ENCODE measurements around the gene CCIN. TPM values are rescaled to one million over a fixed set of nuclear protein-coding genes. Genes with fewer than 3 reads are reported as not detected.

CCIN gene
- total RNA-seq, 4 donors from 2014 or later, result 0.65 to 2.5 (median 0.95) TPM; not detected in 1

DNA sequence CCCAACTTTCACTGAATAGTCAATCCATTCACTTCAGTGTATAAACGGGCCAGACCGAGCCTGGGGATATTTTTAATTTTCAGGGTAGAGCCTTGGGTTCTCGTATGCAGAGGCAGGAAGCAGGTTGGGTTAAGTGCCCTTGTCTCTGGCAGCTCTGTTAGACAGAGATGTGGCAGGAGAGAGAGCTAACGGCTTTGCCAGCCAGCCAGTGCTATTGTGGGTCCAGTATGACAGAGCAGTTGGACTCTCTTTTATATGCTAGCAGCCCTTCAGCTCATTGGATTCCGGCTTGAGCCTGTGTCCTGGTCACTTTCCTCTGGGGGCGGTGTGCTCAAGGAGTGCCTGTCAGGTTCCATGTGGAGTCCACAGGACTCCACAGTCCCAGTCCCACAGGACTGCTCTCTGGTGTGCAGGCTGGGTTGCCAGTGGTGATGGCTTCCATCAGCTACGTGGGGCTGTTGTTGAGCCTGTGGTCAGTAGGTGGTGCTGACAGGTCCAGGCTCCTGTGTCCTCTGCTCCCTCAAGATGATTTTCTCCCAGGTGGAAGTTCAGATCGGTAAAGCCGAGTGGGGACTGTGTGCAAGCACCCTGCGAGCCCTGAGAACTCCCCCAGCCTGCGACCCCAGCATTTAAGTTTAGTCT is 35.8 kb downstream of the CCIN start:
- ATAC-seq (ENCODE audit: low FRiP score) (no peak), DNase-seq (ENCODE audit: low spot score) (no peak)
- TF ChIP-seq, protein P1, sequence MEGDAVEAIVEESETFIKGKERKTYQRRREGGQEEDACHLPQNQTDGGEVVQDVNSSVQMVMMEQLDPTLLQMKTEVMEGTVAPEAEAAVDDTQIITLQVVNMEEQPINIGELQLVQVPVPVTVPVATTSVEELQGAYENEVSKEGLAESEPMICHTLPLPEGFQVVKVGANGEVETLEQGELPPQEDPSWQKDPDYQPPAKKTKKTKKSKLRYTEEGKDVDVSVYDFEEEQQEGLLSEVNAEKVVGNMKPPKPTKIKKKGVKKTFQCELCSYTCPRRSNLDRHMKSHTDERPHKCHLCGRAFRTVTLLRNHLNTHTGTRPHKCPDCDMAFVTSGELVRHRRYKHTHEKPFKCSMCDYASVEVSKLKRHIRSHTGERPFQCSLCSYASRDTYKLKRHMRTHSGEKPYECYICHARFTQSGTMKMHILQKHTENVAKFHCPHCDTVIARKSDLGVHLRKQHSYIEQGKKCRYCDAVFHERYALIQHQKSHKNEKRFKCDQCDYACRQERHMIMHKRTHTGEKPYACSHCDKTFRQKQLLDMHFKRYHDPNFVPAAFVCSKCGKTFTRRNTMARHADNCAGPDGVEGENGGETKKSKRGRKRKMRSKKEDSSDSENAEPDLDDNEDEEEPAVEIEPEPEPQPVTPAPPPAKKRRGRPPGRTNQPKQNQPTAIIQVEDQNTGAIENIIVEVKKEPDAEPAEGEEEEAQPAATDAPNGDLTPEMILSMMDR (IDR thresholded peaks at IDR 0.05), result no peak

DNA sequence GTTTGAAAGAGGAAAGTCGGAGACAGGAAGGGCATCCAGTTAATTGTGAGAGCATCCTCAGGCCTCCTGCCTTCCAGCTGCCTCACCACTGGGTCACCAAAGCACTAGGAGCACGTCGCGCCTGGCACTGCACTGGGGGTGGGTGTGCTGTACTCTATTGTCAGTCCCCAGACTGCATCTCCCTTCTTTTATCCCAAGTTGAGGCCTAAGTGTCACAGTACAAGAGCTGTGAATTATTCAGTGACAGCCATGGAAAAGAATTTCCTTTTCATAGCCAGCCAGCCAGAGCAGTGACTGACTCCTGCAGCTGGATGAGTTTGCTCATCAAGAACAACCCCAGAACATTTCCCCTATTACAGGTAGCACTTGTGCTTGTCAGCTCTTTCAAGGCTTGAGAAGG is 37.8 kb downstream of the CCIN start:
- DNase-seq (ENCODE audit: low spot score) (no peak), ATAC-seq (ENCODE audit: low FRiP score) (peak; percentile 30)
- TF ChIP-seq, protein P1 (IDR thresholded peaks at IDR 0.05), result no peak

DNA sequence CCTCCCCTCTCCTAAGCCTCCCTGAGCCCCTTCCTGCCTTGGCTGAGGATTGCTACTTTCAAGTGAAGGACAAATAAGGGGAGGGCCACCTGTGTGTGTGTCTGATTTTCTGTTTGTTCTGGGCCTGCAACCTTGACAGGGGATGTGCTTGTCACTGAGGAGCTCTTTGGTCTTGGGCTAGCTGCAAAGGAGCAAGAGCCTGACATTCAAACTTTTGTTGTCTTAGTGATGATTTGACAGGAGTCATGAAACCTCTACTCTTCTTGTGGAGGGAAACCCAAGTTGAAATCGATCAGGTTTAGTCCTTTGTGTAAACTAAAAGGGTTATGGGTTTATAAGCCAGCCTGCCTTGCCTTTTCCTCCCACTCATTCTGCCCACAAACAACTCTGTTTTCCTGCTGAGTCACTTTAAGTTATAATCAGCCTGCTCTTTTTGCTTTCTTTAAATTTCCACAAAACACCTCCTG is 38.4 kb downstream of the CCIN start:
- TF ChIP-seq, protein P1 (IDR thresholded peaks at IDR 0.05), result no peak
- no peak for DNase-seq (ENCODE audit: low spot score)
- ATAC-seq (ENCODE audit: low FRiP score), result no peak

DNA sequence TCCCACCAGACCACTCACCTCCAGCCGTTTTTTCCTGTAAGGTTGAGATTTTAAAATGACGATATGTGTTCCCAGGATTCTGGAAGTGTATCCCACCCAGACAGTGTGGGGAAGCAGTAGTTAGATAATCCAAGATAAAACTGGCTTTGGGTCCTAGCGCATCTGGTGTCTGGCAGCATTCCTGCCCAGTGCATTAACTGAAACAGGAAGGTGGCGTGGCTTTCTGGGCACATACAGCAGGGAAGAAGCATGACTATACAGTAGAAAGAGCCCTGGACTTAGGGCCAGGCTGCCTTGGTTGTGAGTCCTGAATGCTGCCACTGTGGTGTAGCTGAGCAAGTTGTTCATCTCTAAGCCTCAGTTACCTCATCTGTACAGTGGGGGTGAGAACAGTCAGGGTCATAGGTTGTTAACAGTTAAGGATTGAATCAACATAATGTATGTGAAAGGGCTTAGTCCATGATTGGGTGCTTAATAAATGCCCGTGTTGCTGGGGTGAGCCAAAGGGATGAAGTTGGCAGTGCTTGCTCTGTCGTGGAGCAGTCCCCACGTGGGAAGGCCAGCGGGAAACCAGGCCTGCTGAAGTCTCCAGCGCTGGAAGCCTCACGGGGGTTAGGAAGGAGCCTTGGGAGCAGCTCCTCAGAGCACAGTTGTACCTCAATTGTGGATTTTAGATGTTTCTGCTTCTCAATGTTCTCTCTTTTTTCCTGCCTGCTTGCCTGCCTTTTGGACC is 39.5 kb downstream of the CCIN start:
- TF ChIP-seq, protein P1 (IDR thresholded peaks at IDR 0.05), result no peak
- no peak for DNase-seq (ENCODE audit: low spot score)
- ATAC-seq (ENCODE audit: low FRiP score), result no peak

DNA sequence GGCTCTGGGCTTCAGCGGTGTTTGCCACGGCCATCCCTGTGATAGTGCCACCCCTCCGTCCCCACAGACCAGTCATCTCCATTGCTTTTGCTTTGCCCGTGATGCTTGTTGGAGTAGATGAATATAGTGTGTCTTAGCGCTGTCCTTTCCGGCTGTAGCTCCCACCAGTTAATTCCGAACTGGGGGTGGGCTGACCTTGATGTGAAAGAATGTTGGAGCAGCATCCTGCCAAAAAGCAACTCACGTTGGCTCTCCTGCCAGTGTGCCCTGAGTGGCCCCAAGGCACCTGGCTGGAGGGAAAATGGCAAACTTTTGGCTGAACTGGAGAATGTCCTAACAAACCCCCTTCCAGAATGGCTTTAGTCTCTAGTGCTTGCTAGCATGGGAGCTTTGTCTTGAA is 41.5 kb downstream of the CCIN start:
- no peak for DNase-seq (ENCODE audit: low spot score)
- TF ChIP-seq, protein P1 (IDR thresholded peaks at IDR 0.05), result no peak
- no peak for ATAC-seq (ENCODE audit: low FRiP score)

DNA sequence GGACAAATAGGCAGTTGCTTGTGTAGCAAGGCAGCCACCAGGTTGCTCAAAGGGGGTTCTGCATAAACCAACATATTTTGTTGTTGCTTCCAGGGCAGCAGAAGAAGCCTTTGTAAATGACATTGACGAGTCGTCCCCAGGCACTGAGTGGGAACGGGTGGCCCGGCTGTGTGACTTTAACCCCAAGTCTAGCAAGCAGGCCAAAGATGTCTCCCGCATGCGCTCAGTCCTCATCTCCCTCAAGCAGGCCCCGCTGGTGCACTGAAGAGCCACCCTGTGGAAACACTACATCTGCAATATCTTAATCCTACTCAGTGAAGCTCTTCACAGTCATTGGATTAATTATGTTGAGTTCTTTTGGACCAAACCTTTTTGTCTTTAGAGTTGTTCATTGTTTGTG is 42.3 kb downstream of the CCIN start:
- DNase-seq (ENCODE audit: low spot score) (no peak), ATAC-seq (ENCODE audit: low FRiP score) (no peak)
- TF ChIP-seq, protein P1 (IDR thresholded peaks at IDR 0.05), result no peak

DNA sequence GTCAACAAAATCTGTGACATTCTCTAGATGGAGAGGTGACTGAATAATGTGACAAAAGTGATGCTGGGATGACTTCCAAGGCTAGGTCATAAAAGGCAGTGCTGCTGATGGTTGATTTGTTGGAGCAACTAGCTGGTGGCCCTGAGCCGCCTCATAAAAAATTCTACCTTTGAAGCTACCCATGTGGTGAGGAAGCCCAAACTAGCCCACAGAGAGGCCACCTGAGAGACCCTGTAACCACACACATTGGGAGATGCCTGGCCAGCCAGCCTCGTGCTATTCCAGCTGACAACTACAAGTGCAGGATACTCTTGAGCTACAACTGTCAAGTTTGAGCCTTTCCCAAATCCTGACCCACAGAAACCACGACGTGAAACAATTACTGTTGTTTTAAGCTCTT is 44.2 kb downstream of the CCIN start:
- no peak for ATAC-seq (ENCODE audit: low FRiP score)
- TF ChIP-seq, protein P1 (IDR thresholded peaks at IDR 0.05), result no peak
- no peak for DNase-seq (ENCODE audit: low spot score)
